Measurements from ENCODE around the gene SUPT3H.
A peak's percentile ranks its signal among the peaks of the same experiment; 100 is the strongest.

SUPT3H gene

DNA sequence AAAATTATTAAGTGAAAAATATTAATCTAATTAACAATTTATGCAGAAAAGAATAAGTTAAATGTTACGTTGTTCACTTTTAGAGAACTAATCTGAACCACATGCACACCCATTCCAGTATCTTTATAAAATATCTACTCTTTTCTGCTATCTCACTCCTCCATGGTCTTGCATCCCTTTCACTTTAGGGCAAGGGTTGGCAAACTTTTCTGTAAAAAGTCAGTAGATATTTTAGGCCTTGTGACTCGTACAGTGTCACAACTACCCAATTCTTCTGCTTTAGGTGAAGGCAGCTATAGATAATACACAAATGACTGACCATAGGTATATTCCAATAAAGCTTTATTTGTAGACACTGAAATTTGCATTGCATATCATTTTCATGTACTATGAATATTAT is 39.7 kb upstream of the SUPT3H start:
- TF ChIP-seq JUND (IDR thresholded peaks at IDR 0.05; ENCODE audit: low read depth): no peak
- in situ Hi-C loops (cut with HindIII; ENCODE audit: low pct_unique_long_range_greater_than_20kb, low sequenced_read_pairs): no loop called here
- no peak for DNase-seq (ENCODE audit: low read depth in 1 of 2, low spot score in 1 of 2)

GRCh38 chr6:45416700-45417099 is 39.0 kb upstream of the SUPT3H start:
- DNase-seq (ENCODE audit: low read depth in 1 of 2, low spot score in 1 of 2): no peak
- in situ Hi-C loops (cut with HindIII; ENCODE audit: low pct_unique_long_range_greater_than_20kb, low sequenced_read_pairs): no loop called here
- TF ChIP-seq JUND (IDR thresholded peaks at IDR 0.05; ENCODE audit: low read depth): no peak

- in situ Hi-C loops (cut with HindIII; ENCODE audit: low pct_unique_long_range_greater_than_20kb, low sequenced_read_pairs): no loop called here
- DNase-seq (ENCODE audit: low read depth in 1 of 2, low spot score in 1 of 2): no peak
- no peak for TF ChIP-seq JUND (IDR thresholded peaks at IDR 0.05; ENCODE audit: low read depth)
These were observed 38.2 kb upstream of the SUPT3H start for GRCh38 chr6:45415788-45416518.

GRCh38 chr6:45415315-45415714 is 37.6 kb upstream of the SUPT3H start:
- no peak for TF ChIP-seq JUND (IDR thresholded peaks at IDR 0.05; ENCODE audit: low read depth)
- DNase-seq (ENCODE audit: low read depth in 1 of 2, low spot score in 1 of 2): peak in 1 of 2 experiments; percentile 34
- in situ Hi-C loops (cut with HindIII; ENCODE audit: low pct_unique_long_range_greater_than_20kb, low sequenced_read_pairs): no loop called here

DNA sequence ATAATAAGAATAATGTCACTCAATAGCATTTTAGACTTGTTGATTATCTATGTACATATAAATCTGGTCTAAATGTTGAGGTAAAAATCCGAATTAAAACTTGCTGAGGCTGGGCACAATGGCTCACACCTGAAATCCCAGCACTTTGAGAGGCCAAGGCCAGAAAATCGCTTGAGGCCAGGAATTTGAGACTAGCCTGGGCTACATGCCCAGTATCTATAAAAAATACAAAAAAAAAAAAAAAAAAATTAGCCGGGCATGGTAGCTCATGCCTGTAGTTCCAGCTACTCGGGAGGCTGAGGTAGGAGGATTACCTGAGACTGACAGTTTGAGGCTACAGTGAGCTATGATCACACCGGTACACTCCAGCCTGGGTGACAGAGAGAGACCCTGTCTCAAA is 34.2 kb upstream of the SUPT3H start:
- DNase-seq (ENCODE audit: low read depth in 1 of 2, low spot score in 1 of 2): no peak
- in situ Hi-C loops (cut with HindIII; ENCODE audit: low pct_unique_long_range_greater_than_20kb, low sequenced_read_pairs): no loop called here

DNA sequence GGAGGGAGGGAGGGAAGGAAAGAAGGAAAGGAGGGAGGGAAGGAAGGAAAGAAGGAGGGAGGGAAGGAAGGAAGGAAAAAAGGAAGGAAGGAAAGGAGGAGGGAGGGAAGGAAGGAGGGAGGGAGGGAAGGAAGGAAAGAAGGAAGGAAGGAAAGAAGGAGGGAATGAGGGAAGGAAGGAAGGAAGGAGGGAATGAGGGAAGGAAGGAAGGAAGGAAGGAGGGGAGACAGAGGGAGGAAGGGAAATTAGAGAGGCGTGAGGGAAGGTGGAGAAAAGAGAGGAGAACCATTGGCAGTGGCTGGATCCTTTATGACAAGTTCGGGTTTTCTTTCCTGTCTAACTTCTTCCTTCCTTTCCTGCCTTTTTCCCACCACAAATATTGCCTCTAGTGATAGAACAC is 22.3 kb upstream of the SUPT3H start:
- in situ Hi-C loops (cut with HindIII; ENCODE audit: low pct_unique_long_range_greater_than_20kb, low sequenced_read_pairs): no loop called here
- no peak for TF ChIP-seq JUND (IDR thresholded peaks at IDR 0.05; ENCODE audit: low read depth)
- no peak for DNase-seq (ENCODE audit: low read depth in 1 of 2, low spot score in 1 of 2)

More for the DNA sequence above, 34.2 kb upstream of the SUPT3H start:
- TF ChIP-seq JUND (IDR thresholded peaks at IDR 0.05; ENCODE audit: low read depth): no peak

GRCh38 chr6:45398075-45398813 is 20.5 kb upstream of the SUPT3H start:
- no peak for TF ChIP-seq JUND (IDR thresholded peaks at IDR 0.05; ENCODE audit: low read depth)
- in situ Hi-C loops (cut with HindIII; ENCODE audit: low pct_unique_long_range_greater_than_20kb, low sequenced_read_pairs): no loop called here
- no peak for DNase-seq (ENCODE audit: low read depth in 1 of 2, low spot score in 1 of 2)

DNA sequence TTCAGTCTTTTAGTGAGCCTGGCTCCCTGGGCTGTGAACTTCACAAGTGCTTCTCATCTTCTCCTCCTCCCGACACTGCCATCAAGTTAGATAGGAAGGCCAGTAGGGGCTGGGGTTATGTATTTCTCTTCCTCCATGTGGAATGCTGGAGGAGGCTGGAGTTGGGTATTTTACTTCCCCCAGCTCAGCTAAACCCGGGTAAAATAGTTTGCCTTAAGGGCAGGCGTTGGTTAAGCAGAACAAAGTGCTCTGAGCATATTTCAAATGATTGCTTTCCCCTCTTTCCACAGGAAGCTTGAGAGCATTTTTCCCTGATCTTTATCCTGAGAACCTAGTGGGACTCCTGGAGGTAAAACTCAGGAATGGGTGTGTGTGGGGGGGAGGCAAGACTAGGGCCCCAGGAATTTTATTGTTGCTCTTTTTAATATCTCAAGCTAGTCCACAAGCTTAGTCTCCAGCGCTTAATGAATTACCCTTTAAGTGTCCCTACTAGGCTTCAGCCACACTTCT is 16.9 kb upstream of the SUPT3H start:
- in situ Hi-C loops (cut with HindIII; ENCODE audit: low pct_unique_long_range_greater_than_20kb, low sequenced_read_pairs): no loop called here
- TF ChIP-seq JUND (IDR thresholded peaks at IDR 0.05; ENCODE audit: low read depth): no peak

GRCh38 chr6:45388328-45388727 is 10.6 kb upstream of the SUPT3H start:
- in situ Hi-C loops (cut with HindIII; ENCODE audit: low pct_unique_long_range_greater_than_20kb, low sequenced_read_pairs): no loop called here
- no peak for DNase-seq (ENCODE audit: low read depth in 1 of 2, low spot score in 1 of 2)
- no peak for TF ChIP-seq JUND (IDR thresholded peaks at IDR 0.05; ENCODE audit: low read depth)

More for the DNA sequence above, 16.9 kb upstream of the SUPT3H start:
- DNase-seq (ENCODE audit: low read depth in 1 of 2, low spot score in 1 of 2): no peak

DNA sequence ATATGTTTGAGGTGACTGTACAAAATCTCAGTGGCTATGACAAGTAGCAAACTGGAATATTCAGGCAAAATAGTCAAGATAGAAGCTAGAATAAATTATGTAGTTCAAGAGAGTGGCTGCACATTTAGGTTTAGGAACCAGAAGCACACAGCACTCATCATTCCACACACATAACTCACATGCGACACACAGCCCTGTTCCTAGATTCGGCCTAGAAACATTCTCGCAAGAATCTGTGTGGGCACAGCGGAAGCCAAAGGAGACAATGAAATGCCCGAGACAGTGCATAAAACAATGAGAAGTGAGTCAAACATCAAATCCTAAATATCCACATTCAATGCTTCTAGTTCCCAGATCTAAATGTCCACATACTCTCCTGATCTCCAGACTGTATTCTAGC is 9.5 kb upstream of the SUPT3H start:
- in situ Hi-C loops (cut with HindIII; ENCODE audit: low pct_unique_long_range_greater_than_20kb, low sequenced_read_pairs): no loop called here
- TF ChIP-seq JUND (IDR thresholded peaks at IDR 0.05; ENCODE audit: low read depth): no peak
- DNase-seq (ENCODE audit: low read depth in 1 of 2, low spot score in 1 of 2): no peak

DNA sequence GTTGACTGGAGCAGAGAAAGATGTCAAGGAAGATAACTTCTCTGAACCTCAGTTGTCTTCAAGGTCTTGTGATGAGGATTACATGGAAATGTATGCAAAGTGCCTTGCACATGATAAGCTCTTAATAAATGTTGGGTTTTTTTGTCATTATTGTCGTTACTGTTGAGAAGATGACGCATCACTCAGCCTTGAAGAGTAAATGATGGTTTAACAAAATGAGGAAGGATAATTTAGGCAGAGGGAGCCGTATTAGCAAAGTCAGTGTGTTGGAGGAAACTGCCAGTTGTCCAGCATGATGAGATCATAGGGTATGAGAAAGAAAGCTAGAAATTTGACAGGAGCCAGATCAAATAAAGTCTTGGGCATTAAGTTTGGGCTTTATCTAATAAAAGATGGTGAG is 8.8 kb upstream of the SUPT3H start:
- in situ Hi-C loops (cut with HindIII; ENCODE audit: low pct_unique_long_range_greater_than_20kb, low sequenced_read_pairs): no loop called here
- DNase-seq (ENCODE audit: low read depth in 1 of 2, low spot score in 1 of 2): no peak
- TF ChIP-seq JUND (IDR thresholded peaks at IDR 0.05; ENCODE audit: low read depth): no peak

- in situ Hi-C loops (cut with HindIII; ENCODE audit: low pct_unique_long_range_greater_than_20kb, low sequenced_read_pairs): no loop called here
- no peak for DNase-seq (ENCODE audit: low read depth in 1 of 2, low spot score in 1 of 2)
- no peak for TF ChIP-seq JUND (IDR thresholded peaks at IDR 0.05; ENCODE audit: low read depth)
These were observed 4.7 kb upstream of the SUPT3H start for GRCh38 chr6:45382391-45382790.

GRCh38 chr6:45378334-45378926 is 696 bp upstream of the SUPT3H start:
- no peak for TF ChIP-seq JUND (IDR thresholded peaks at IDR 0.05; ENCODE audit: low read depth)
- DNase-seq (ENCODE audit: low read depth in 1 of 2, low spot score in 1 of 2): no peak
- in situ Hi-C loops (cut with HindIII; ENCODE audit: low pct_unique_long_range_greater_than_20kb, low sequenced_read_pairs): no loop called here
